A549 (cell line): Measurements from ENCODE around the gene AGAP5. TPM values are rescaled to one million over a fixed set of nuclear protein-coding genes. Genes with fewer than 3 reads are reported as not detected.

ENCODE experiments used
- ATAC-seq, 2 experiments: fragments of 200-7000 bp in 1 of 2; fragments of >200 bp in 1 of 2; cut with Nextera tagmentation in 1 of 2; cut with Tn5 transposase in 1 of 2; 3 replicates each; pipeline versions ENCODE4 v1.8.0 to v1.9.1; 2018 to 2020; ENCODE audit warnings: mild to moderate bottlenecking in 1 of 2, moderate library complexity in 1 of 2
- CTCF ChIA-PET: fragments of 300-600 bp; sonication (Branson Sonifier 250); formaldehyde crosslinking; extraction: SDS; loops from one replicate; lab custom pipeline; 2021; ENCODE audit warnings: antibody characterized with exemption, inconsistent platforms; lab: Yijun Ruan, JAX
- POLR2A ChIA-PET: fragments of 350-600 bp; formaldehyde crosslinking; extraction: SDS; loops from one replicate; lab custom pipeline; 2021; ENCODE audit warnings: antibody characterized with exemption, inconsistent platforms; lab: Yijun Ruan, JAX
- DNase-seq, 2 experiments: peaks; one replicate each; pipeline versions ENCODE4 v3.0.0 to v3.0.0-alpha.2; 2011 to 2016; ENCODE audit warnings: low read depth in 1 of 2, low spot score in 1 of 2
- FAIRE-seq: peaks from 2 replicates; lab custom pipeline; 2011; peaks lifted over from hg19 to GRCh38; lab: Jason Lieb, UNC
- H3K27ac ChIP-seq, 2 experiments: fragments of >200 bp; sonication (Bioruptor Twin); formaldehyde crosslinking; 3 replicates each; pipeline ENCODE4 v1.5.1; 2016 to 2017
- H3K4me1 ChIP-seq: fragments of >200 bp; sonication (Bioruptor Twin); formaldehyde crosslinking; 3 replicates; pipeline ENCODE4 v1.6.1; 2016
- H3K4me2 ChIP-seq: fragments of >200 bp; sonication (Bioruptor Twin); formaldehyde crosslinking; 3 replicates; pipeline ENCODE4 v1.6.1; 2016
- H3K4me3 ChIP-seq: fragments of >200 bp; sonication (Bioruptor Twin); formaldehyde crosslinking; 3 replicates; pipeline ENCODE4 v1.5.1; 2016
- H3K9me3 ChIP-seq: fragments of >200 bp; sonication (Bioruptor Twin); formaldehyde crosslinking; 3 replicates; pipeline ENCODE4 v1.6.1; 2016
- BCL3 ChIP-seq: fragments of >200 bp; sonication (Bioruptor Twin); formaldehyde crosslinking; IDR thresholded peaks from 3 replicates; pipeline ENCODE4 v1.6.1; 2016
- CHD2 ChIP-seq: fragments of 150-350 bp; IDR thresholded peaks from 2 replicates; pipeline ENCODE4 v1.6.1; 2014; ENCODE audit warnings: low read length; ENCODE audit not compliant: partially characterized antibody
- ELK1 ChIP-seq: fragments of 150-350 bp; IDR thresholded peaks from 2 replicates; pipeline ENCODE4 v1.6.1; 2014; ENCODE audit warnings: low read depth, mild to moderate bottlenecking, low read length
- JUNB ChIP-seq: fragments of >200 bp; sonication (Bioruptor Twin); formaldehyde crosslinking; IDR thresholded peaks from 2 replicates; pipeline ENCODE4 v1.6.1; 2016
- MAX ChIP-seq: IDR thresholded peaks from 2 replicates; pipeline ENCODE4 v1.6.1; 2012
- MYC ChIP-seq: IDR thresholded peaks from 2 replicates; pipeline ENCODE4 v1.6.1; 2012; ENCODE audit warnings: mild to moderate bottlenecking, inconsistent platforms, low read length, improper control_type of control experiment, borderline replicate concordance
- NFE2L2 ChIP-seq: fragments of 150-350 bp; conservative IDR thresholded peaks from 2 replicates; pipeline ENCODE4 v1.6.1; 2014; ENCODE audit warnings: low read length
- PBX3 ChIP-seq: IDR thresholded peaks from 2 replicates; pipeline ENCODE4 v1.6.1; 2012
- PHF8 ChIP-seq: fragments of 200-600 bp; sonication (generic); IDR thresholded peaks from 2 replicates; pipeline ENCODE4 v1.6.1; 2016; ENCODE audit warnings: low read depth, mild to moderate bottlenecking, antibody characterized with exemption, moderate library complexity, borderline replicate concordance
- POLR2A ChIP-seq: IDR thresholded peaks from 2 replicates; pipeline ENCODE4 v1.6.1; 2012; ENCODE audit warnings: mild to moderate bottlenecking, low read length
- REST ChIP-seq: fragments of 200-600 bp; sonication (generic); IDR thresholded peaks from 2 replicates; pipeline ENCODE4 v1.6.1; 2016; ENCODE audit warnings: antibody characterized with exemption, mild to moderate bottlenecking, moderate library complexity
- SMC3 ChIP-seq: fragments of >200 bp; sonication (Bioruptor Twin); formaldehyde crosslinking; IDR thresholded peaks from 3 replicates; pipeline ENCODE4 v1.6.1; 2018; ENCODE audit warnings: inconsistent platforms
- TP53 ChIP-seq: fragments of 250-450 bp; sonication (Bioruptor Pico); IDR thresholded peaks from 2 replicates; pipeline ENCODE4 v1.5.0; 2021; ENCODE audit warnings: mild to moderate bottlenecking, moderate library complexity
- ZNF302 ChIP-seq: fragments of 250-450 bp; sonication (Bioruptor Pico); IDR thresholded peaks from 2 replicates; pipeline ENCODE4 v1.9.0; 2021; ENCODE audit warnings: inconsistent platforms, mild to moderate bottlenecking, moderate library complexity
- WGBS: methylation state at CpG from one replicate; pipeline ENCODE4 v1.1.6; 2017; ENCODE audit errors: missing lambda C conversion rate; 5-methylcytosine and 5-hydroxymethylcytosine counted together
- polyA plus RNA-seq, 4 experiments: library from polyadenylated mRNA; depleted of rRNA in 3 of 4; stranded (reverse); fragments of >200 nt; fragmentation: RNase III in 1 of 4; extraction: RNeasy Plus Mini Kit Qiagen cat#74134 plus additional on column Dnase treatment in 1 of 4; gene quantifications; 2 replicates in 3 of 4; 3 replicates in 1 of 4; pipeline ENCODE4 v1.2.3, GENCODE V29; 2011 to 2017

AGAP5 gene
- polyA plus RNA-seq, 2 of the 4 experiments (the other 2 are of a cell fraction): 2.5 to 4.0 TPM

GRCh38 chr10:73732426-73732825 is 34.5 kb upstream of the AGAP5 start (continued):
- TF ChIP-seq REST (no peak), TP53 (no peak), MYC (no peak), NFE2L2 (no peak)

GRCh38 chr10:73731588-73732375 is 33.9 kb upstream of the AGAP5 start:
- H3K4me1 ChIP-seq: peaks cover 10% of the 10 kb centered on the region
- no peak for DNase-seq
- POLR2A ChIA-PET: interaction anchor here (1.5 to 2.8 kb wide), 3 partner anchors 9 to 236 kb away, joined by 3 to 45 read pairs (median 3); partner anchors contain the start of genes PPP3CB and SEC24C

GRCh38 chr10:73730153-73730906 is 32.4 kb upstream of the AGAP5 start:
- FAIRE-seq: no peak
- peaks cover 10% of the 10 kb centered on the region for H3K4me1 ChIP-seq
- no peaks in the 10 kb centered on the region for H3K9me3 ChIP-seq
- CTCF ChIA-PET: interaction anchor here (0.9 to 2.2 kb wide), 3 partner anchors 13 to 201 kb away, joined by 3 to 7 read pairs (median 3); no protein-coding TSS in a partner anchor
- peak; percentile 75 to 93 for DNase-seq
- peak overlapping the region; percentile 73 for H3K4me3 ChIP-seq
- WGBS: 2% methylated on average over 57 of the region's 58 CpGs
- POLR2A ChIA-PET: interaction anchor here (0.6 to 2.8 kb wide), 15 partner anchors 10 to 477 kb away, joined by 3 to 45 read pairs (median 4); partner anchors contain the start of genes CHCHD1, MRPS16, PPP3CB and SEC24C
- peak; percentile 93 to 94 for ATAC-seq
- H3K4me2 ChIP-seq: peak overlapping the region; percentile 93
- peak overlapping the region; percentile 93 to 96 for H3K27ac ChIP-seq
- TF ChIP-seq ZNF302 (no peak), PHF8 (peak; percentile 75), POLR2A (peak; percentile 87), CHD2 (no peak), MAX (peak; percentile 89), ELK1 (no peak), PBX3 (peak; percentile 71), SMC3 (no peak), BCL3 (peak; percentile 89)

More at GRCh38 chr10:73731588-73732375, 33.9 kb upstream of the AGAP5 start:
- peak overlapping the region; percentile 93 for H3K4me2 ChIP-seq
- TF ChIP-seq REST: no peak
- no peak for TF ChIP-seq JUNB
- no peak for TF ChIP-seq MYC
- TF ChIP-seq, all 56 proteins: peak for 0
- CTCF ChIA-PET: interaction anchor here (0.6 to 2.2 kb wide), 3 partner anchors 9 to 63 kb away, joined by 3 to 7 read pairs (median 5); no protein-coding TSS in a partner anchor
- Histone ChIP-seq H3K27ac (peak overlapping the region in 1 of 2 experiments; percentile 45; a peak in 1 of 6 replicates), H3K4me3 (peak overlapping the region; percentile 73; the same call in 1 of the 3 replicates), H3K9me3 (no peaks in the 10 kb centered on the region)
- WGBS: 89% methylated on average over 34 of the region's 42 CpGs
- no peak for FAIRE-seq
- no peak for ATAC-seq
